Middle frontal gyrus (tissue), 1 donor: ENCODE data around the gene RARRES2.
"Not testable (repeated sequence)": the region's sequence is repeated elsewhere in the genome, so short reads cannot be mapped to it uniquely, and the experiment has no call there.

Experiments
- DNase-seq: peaks from one replicate; pipeline ENCODE4 v3.0.0-alpha.2; 2015; ENCODE audit warnings: low spot score; ENCODE audit errors: extremely low spot score

The RARRES2 gene

GRCh38 chr7:150322114-150322832 lies 19.2 kb downstream of the RARRES2 start:
- DNase-seq = no peak

DNA sequence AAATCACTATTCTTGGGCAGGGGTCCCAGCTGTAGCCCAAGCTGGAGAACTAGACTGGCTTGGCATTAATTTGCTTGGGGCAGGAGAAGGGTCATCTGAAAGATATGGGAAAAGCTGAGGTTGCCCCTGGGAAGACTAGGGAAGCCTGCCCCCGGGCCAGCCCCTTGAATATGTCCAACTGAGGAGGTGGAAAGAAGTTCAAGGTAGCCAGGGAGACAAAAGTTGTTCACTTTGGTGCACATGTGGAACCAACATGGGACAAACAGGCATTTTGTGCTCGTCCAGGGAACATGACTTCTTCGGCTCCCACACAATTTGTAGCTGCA lies 19.7 kb downstream of the RARRES2 start:
- DNase-seq = no peak

DNA sequence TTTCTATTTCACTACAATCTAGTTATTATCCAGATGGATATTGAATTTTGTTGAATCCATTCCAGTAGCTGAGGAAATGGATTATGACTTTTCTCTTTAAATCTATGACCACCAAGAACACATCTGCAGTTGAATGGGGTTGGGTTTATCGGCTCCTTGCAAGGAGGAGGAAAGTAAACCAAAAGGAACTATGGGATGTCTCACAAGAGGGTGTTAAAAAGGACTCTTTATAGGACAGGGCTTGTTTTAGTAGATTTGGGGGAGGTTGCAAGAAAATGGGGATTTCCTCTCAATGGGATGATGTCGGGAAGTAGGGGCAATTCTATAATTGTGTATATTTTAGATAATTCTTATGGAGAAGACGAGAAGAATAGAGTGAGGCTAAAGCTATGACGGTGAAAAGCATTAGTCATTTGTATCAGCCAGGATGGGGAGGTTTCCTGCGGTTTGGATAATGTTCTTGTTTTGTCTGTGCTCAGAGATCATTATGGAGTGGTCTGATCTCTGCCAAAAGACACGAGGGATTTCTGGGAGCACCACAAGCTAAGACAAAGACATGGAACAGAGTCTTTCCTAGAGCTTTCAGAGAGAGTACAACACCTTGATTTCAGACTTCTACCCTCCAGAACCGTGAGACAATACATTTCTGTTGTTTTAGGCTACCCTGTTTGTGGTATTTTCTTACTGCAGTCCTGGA lies 23.5 kb downstream of the RARRES2 start:
- no peak for DNase-seq

DNA sequence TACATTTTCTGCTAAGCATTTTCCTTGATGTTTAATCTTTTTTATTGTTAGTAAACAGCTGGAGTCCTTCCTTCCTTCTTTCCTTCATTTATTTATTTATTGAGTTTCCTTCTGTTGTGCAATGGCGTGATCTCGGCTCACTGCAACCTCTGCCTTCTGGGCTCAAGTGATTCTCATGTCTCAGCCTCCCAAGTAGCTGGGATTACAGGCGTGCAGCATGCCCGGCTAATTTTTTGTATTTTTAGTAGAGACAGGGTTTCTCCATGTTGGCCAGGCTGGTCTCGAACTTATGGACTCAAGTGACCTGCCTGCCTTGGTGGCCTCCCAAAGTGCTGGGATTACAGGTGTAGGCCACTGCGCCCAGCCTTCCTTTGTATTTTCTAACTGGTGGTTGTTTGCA lies 24.4 kb downstream of the RARRES2 start:
- not testable (repeated sequence) for DNase-seq

DNA sequence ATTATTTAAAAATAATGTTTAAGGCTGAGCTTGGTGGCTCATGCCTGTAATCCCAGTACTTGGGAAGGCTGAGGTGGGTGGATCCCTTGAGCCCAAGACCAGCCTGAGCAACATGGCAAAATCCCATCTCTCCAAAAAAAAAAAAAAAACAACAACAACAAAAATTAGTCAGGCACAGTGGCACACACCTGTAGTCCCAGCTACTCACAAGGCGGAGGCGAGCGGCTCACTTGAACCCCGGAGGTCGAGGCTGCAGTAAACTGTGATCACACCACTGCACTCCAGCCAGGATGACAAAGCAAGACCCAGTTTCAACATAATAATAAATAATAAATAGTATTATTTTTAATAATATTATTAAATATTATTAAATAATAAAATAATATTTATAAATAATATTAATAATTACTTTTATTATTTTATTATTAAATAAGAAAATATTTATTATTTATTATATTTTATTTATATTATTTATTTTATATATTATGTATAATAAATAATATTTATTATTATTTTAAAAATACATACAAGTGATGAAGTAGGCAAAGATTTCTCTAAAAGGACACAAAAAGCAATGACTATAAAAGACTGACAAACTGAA lies 26.7 kb downstream of the RARRES2 start:
- no peak for DNase-seq

GRCh38 chr7:150313870-150314269 lies 27.6 kb downstream of the RARRES2 start:
- no peak for DNase-seq

- no peak for DNase-seq
Measured at GRCh38 chr7:150313367-150313809, 28.0 kb downstream of the RARRES2 start.

DNA sequence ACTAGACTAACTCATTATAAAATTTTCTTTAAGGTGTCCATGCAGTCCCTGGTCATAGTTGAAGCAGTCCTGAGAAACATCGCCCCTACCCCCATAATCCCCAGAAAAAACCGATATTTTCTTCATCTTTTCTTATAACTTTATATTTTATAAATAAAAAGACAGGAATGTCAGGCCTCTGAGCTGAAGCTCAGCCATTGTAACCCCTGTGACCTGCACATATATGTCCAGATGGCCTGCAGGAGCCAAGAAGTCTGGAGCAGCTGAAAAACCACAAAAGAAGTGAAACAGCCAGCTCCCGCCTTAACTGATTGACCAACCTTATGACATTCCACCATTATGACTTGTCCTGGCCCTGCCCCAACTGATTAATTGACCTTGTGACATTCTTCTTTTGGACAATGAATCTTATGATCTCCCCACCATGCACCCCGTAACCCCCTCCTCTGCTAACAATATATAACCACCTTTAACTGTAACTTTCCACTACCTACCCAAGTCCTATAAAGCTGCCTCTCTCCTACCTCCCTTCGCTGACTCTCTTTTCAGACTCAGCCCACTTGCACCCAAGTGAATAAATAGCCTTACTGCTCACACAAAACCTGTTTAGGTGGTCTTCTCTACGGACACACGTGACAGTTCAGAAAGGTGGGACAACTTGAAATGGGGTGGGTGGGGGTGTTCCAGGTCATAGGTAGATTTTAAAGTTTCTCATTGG lies 28.6 kb downstream of the RARRES2 start:
- not testable (repeated sequence) for DNase-seq

- DNase-seq = no peak
Measured at GRCh38 chr7:150311711-150312110, 29.7 kb downstream of the RARRES2 start.

DNA sequence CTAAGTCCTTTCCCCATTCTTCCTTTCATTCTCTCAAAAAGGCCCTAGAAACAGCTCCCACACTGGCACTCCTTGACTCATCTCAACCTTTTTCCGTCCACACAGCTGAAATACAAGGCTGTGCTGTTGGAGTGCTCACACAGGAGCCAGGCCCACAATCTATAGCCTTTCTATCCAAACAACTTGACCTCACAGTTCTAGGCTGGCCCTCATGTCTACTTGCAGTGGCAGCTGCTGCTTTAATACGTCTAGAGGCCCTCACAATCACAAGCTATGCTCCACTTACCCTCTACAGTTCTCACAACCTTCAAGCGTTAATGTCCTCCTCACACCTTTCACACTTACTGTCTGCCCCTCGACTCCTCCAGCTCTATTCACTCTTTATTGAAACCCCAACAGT lies 30.3 kb downstream of the RARRES2 start:
- DNase-seq = no peak

- DNase-seq = no peak
Measured at GRCh38 chr7:150308575-150308974, 32.9 kb downstream of the RARRES2 start.

DNA sequence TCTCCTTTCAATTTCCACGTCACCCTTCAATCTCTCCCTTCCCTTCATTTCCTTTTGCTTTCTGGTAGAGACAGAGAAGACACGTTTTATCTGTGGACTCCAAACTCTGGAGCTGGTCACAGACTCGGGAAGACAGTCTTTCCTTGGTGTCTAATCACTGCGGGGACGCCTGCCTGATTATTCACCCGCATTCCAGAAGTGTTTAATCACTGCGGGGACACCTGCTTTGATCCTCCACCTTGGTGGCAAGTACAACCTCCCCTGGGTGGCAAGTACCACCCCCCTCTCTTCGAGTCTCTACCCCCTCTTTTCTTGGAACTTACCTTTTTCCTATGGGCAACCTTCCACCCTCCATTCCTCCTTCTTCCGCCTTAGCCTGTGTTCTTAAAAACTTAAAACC lies 33.5 kb downstream of the RARRES2 start:
- no peak for DNase-seq

- no peak for DNase-seq
Measured at GRCh38 chr7:150307129-150307528, 34.3 kb downstream of the RARRES2 start.

- not testable (repeated sequence) for DNase-seq
Measured at GRCh38 chr7:150306377-150306776, 35.1 kb downstream of the RARRES2 start.

DNA sequence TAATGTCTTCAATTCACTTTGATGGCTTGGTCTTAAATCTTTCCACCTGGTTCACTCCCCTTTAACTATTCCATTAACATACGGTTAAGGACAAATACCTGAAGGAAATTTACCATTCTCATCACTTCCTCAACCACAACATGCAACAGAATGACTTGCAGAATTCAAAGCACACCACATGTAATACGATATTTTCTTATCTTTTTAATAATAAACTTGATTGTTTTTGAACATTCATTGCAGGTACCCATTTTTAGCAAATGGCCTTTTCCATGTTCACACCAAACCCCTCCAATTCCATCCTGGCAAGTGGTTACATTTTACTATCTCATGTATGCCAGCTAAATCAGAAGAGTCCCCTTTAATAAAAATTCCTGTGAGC lies 35.5 kb downstream of the RARRES2 start:
- not testable (repeated sequence) for DNase-seq

- DNase-seq = not testable (repeated sequence)
Measured at GRCh38 chr7:150305259-150305902, 36.0 kb downstream of the RARRES2 start.

GRCh38 chr7:150304499-150305258 lies 36.8 kb downstream of the RARRES2 start:
- not testable (repeated sequence) for DNase-seq

- not testable (repeated sequence) for DNase-seq
Measured at GRCh38 chr7:150302908-150303310, 38.5 kb downstream of the RARRES2 start.

DNA sequence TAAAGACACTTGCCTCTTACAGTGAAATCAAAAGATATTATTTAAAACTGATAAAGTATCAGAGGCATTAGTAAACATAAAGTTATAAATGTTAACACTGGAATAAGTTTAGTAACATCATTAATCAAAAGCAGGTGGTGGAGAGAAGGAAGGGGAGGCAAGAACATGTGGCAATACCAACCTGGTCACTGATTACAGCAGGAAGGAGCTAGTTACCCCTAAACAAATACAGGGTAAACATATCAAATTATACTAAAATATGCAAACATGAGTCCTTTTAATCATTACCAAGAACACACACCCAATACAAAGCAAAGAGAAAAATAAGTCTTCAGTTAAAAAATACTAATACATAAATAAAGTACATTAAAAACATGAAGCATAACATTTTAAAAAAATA lies 43.5 kb downstream of the RARRES2 start:
- not testable (repeated sequence) for DNase-seq

DNA sequence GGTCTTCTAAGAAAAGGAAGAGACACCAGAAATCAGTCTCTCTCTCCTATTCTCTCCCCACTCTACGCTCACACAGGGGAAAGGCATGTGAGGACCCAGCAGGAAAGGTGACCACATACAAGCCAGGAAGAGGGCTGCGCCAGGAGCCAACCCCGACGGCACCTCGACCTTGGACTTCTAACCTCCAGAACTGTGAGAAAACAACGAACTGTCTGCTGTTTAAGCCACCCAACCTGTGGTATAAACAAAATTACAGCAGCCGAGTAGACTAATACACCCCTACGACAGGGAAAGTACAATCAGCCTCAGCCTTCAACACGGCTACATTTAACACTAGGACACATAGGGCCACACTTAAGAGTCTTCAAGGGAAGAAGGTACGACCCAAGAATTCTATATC lies 44.6 kb downstream of the RARRES2 start:
- not testable (repeated sequence) for DNase-seq

DNA sequence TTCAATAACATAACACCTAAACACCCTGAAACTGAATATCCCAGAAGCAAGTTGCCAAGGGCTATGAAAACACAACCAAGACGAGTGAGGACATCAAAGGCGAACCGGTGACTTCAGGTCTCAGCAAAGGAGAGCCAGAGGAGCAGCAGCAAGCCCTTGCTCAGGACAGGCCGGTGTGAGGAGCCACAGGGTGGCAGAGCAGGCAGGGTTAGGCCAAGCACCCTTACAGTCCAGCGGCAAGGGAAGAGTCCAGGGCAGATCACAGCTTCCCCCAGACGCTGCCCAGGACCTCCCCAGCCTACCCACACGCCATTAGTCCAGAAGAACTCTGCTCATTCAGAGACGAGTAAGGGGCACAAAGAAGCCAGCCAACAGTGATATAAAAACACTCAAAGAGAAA lies 45.8 kb downstream of the RARRES2 start:
- DNase-seq = not testable (repeated sequence)
